ENCODE results near the gene TTC28.

Gene TTC28

GRCh38 chr22:28269277-28269676 is 410.4 kb downstream of the TTC28 start:
- TF ChIP-seq CTCF (IDR thresholded peaks at IDR 0.05; ENCODE audit: unreplicated experiment in 3 of 3), result no peak
- H3K27ac Mint-ChIP-seq, result peak overlapping the region in 1 of 3 experiments; percentile 50
- H3K36me3 Mint-ChIP-seq (ENCODE audit: low read depth), result peaks cover 13% of the 10 kb centered on the region
- H3K9me3 Mint-ChIP-seq, result no peaks in the 10 kb centered on the region
- H3K4me1 Mint-ChIP-seq, result peaks cover 10% of the 10 kb centered on the region
- peaks cover 3% of the 10 kb centered on the region for H3K27me3 Mint-ChIP-seq (ENCODE audit: low read depth)
- no peak overlapping the region for H3K4me3 Mint-ChIP-seq

GRCh38 chr22:28268850-28269249 is 410.8 kb downstream of the TTC28 start:
- H3K4me3 Mint-ChIP-seq, result no peak overlapping the region
- TF ChIP-seq CTCF (IDR thresholded peaks at IDR 0.05; ENCODE audit: unreplicated experiment in 3 of 3), result no peak
- no peaks in the 10 kb centered on the region for H3K9me3 Mint-ChIP-seq
- H3K27me3 Mint-ChIP-seq (ENCODE audit: low read depth), result peaks cover 3% of the 10 kb centered on the region
- H3K4me1 Mint-ChIP-seq, result peaks cover 10% of the 10 kb centered on the region
- H3K36me3 Mint-ChIP-seq (ENCODE audit: low read depth), result peaks cover 17% of the 10 kb centered on the region
- peak overlapping the region in 1 of 3 experiments; percentile 50 for H3K27ac Mint-ChIP-seq

- H3K27ac Mint-ChIP-seq, result peak overlapping the region in 2 of 3 experiments; percentile 9 to 50
- H3K27me3 Mint-ChIP-seq (ENCODE audit: low read depth), result peaks cover 3% of the 10 kb centered on the region
- peaks cover 10% of the 10 kb centered on the region for H3K4me1 Mint-ChIP-seq
- no peak for TF ChIP-seq CTCF (IDR thresholded peaks at IDR 0.05; ENCODE audit: unreplicated experiment in 3 of 3)
- H3K36me3 Mint-ChIP-seq (ENCODE audit: low read depth), result peaks cover 24% of the 10 kb centered on the region
- no peak overlapping the region for H3K4me3 Mint-ChIP-seq
- H3K9me3 Mint-ChIP-seq, result no peaks in the 10 kb centered on the region
Measured at GRCh38 chr22:28268171-28268570, 411.5 kb downstream of the TTC28 start.

GRCh38 chr22:28260619-28261018 is 419.0 kb downstream of the TTC28 start:
- Mint-ChIP-seq H3K4me3 (no peak overlapping the region), H3K4me1 (peaks cover 14% of the 10 kb centered on the region), H3K9me3 (peaks cover 2% of the 10 kb centered on the region), H3K27ac (peak overlapping the region in 1 of 3 experiments; percentile 2), H3K27me3 (ENCODE audit: low read depth) (no peaks in the 10 kb centered on the region), H3K36me3 (ENCODE audit: low read depth) (peaks cover 22% of the 10 kb centered on the region)
- no peak for TF ChIP-seq CTCF (IDR thresholded peaks at IDR 0.05; ENCODE audit: unreplicated experiment in 3 of 3)

GRCh38 chr22:28259774-28260312 is 419.8 kb downstream of the TTC28 start:
- peaks cover 14% of the 10 kb centered on the region for H3K4me1 Mint-ChIP-seq

More at GRCh38 chr22:28259774-28260312, 419.8 kb downstream of the TTC28 start:
- peaks cover 27% of the 10 kb centered on the region for H3K36me3 Mint-ChIP-seq (ENCODE audit: low read depth)
- H3K27me3 Mint-ChIP-seq (ENCODE audit: low read depth), result no peaks in the 10 kb centered on the region
- TF ChIP-seq CTCF (IDR thresholded peaks at IDR 0.05; ENCODE audit: unreplicated experiment in 3 of 3), result no peak
- peak overlapping the region in 2 of 3 experiments; percentile 8 to 84 for H3K27ac Mint-ChIP-seq
- peaks cover 4% of the 10 kb centered on the region for H3K9me3 Mint-ChIP-seq
- no peak overlapping the region for H3K4me3 Mint-ChIP-seq

Measured in nephron (organoid).